DOHH2 (cell line): ENCODE results near the gene ASPSCR1.

Source experiments
- H3F3A ChIP-seq: fragments of 200-600 bp; sonication (generic), shearing (Covaris generic); 2 replicates; pipeline ENCODE4 v1.6.0; 2016; ENCODE audit warnings: antibody characterized with exemption, mild to moderate bottlenecking; ENCODE audit not compliant: control insufficient read depth, insufficient read depth
- H3K27ac ChIP-seq: fragments of 200-600 bp; sonication (generic); 2 replicates; pipeline ENCODE4 v1.5.1; 2014; ENCODE audit warnings: low read depth, mild to moderate bottlenecking, low read length, moderate library complexity
- H3K27me3 ChIP-seq: fragments of 200-600 bp; sonication (generic); 2 replicates; pipeline ENCODE4 v1.6.1; 2014; ENCODE audit warnings: mild to moderate bottlenecking, low read length, mixed read lengths; ENCODE audit not compliant: control insufficient read depth
- H3K36me3 ChIP-seq: fragments of 200-600 bp; sonication (generic); 2 replicates; pipeline ENCODE4 v1.6.1; 2014; ENCODE audit warnings: mild to moderate bottlenecking, low read length, moderate library complexity, mixed read lengths; ENCODE audit not compliant: control insufficient read depth
- H3K4me1 ChIP-seq: fragments of 200-600 bp; sonication (generic); 2 replicates; pipeline ENCODE4 v1.6.1; 2014; ENCODE audit warnings: mild to moderate bottlenecking, low read length, mixed read lengths; ENCODE audit not compliant: control insufficient read depth
- H3K4me2 ChIP-seq: fragments of 200-600 bp; sonication (generic); 2 replicates; pipeline ENCODE4 v1.6.0; 2014; ENCODE audit warnings: mild to moderate bottlenecking, low read length, moderate library complexity
- H3K4me3 ChIP-seq: fragments of 200-600 bp; sonication (generic); 2 replicates; pipeline ENCODE4 v1.5.1; 2014; ENCODE audit warnings: mild to moderate bottlenecking, low read length, mixed read lengths
- H3K79me2 ChIP-seq: fragments of 200-600 bp; sonication (generic); 2 replicates; pipeline ENCODE4 v1.6.1; 2014; ENCODE audit warnings: mild to moderate bottlenecking, low read length, mixed read lengths; ENCODE audit not compliant: control insufficient read depth
- H3K9me2 ChIP-seq: fragments of 200-600 bp; sonication (generic); replicated peaks from 2 replicates; pipeline ENCODE4 v1.6.1; 2014; ENCODE audit warnings: mild to moderate bottlenecking, low read length, mixed read lengths; ENCODE audit not compliant: control insufficient read depth
- H3K9me3 ChIP-seq: fragments of 200-600 bp; sonication (generic); 2 replicates; pipeline ENCODE4 v1.6.1; 2014; ENCODE audit warnings: antibody characterized with exemption, low read length, mixed read lengths; ENCODE audit not compliant: control insufficient read depth, insufficient read depth
- H4K20me1 ChIP-seq: fragments of 200-600 bp; sonication (generic); 2 replicates; pipeline ENCODE4 v1.6.0; 2014; ENCODE audit warnings: low read depth, mild to moderate bottlenecking, antibody characterized with exemption, low read length, moderate library complexity; ENCODE audit not compliant: control insufficient read depth, insufficient read depth
- CTCF ChIP-seq: fragments of 200-600 bp; sonication (generic); IDR thresholded peaks from one replicate; pipeline ENCODE4 v1.5.1; 2014; ENCODE audit warnings: antibody characterized with exemption, mild to moderate bottlenecking, low read depth, low read length; ENCODE audit not compliant: poor library complexity, severe bottlenecking
- EZH2phosphoT487 ChIP-seq: fragments of 200-600 bp; sonication (generic); IDR thresholded peaks from 2 replicates; pipeline ENCODE4 v1.6.1; 2017; ENCODE audit warnings: borderline replicate concordance, mild to moderate bottlenecking, antibody characterized with exemption, low read length, moderate library complexity, mixed read lengths

ASPSCR1 gene

GRCh38 chr17:82049106-82049505 lies 71.7 kb downstream of the ASPSCR1 start:
- Histone ChIP-seq H3K27ac (no peak overlapping the region), H3K79me2 (peaks cover 19% of the 10 kb centered on the region), H3K4me2 (no peak overlapping the region), H3K9me3 (no peaks in the 10 kb centered on the region), H3K4me3 (no peak overlapping the region), H3K27me3 (no peaks in the 10 kb centered on the region), H3F3A (no peaks in the 10 kb centered on the region), H3K9me2 (no peaks in the 10 kb centered on the region), H4K20me1 (peaks cover 3% of the 10 kb centered on the region; the same call in 1 of the 2 replicates), H3K36me3 (peaks cover 4% of the 10 kb centered on the region; the same call in 1 of the 2 replicates), H3K4me1 (peaks cover 17% of the 10 kb centered on the region)
- TF ChIP-seq CTCF, result no peak
- no peak for TF ChIP-seq EZH2phosphoT487

- no peak overlapping the region for H3K4me2 ChIP-seq
- H3K4me3 ChIP-seq, result no peak overlapping the region
- no peaks in the 10 kb centered on the region for H3K27me3 ChIP-seq
- no peaks in the 10 kb centered on the region for H3K9me2 ChIP-seq
- peaks cover 3% of the 10 kb centered on the region; the same call in 1 of the 2 replicates for H4K20me1 ChIP-seq
- no peaks in the 10 kb centered on the region for H3F3A ChIP-seq
- peaks cover 17% of the 10 kb centered on the region for H3K4me1 ChIP-seq
- peaks cover 19% of the 10 kb centered on the region for H3K79me2 ChIP-seq
- no peaks in the 10 kb centered on the region for H3K9me3 ChIP-seq
- peaks cover 5% of the 10 kb centered on the region; the same call in 1 of the 2 replicates for H3K36me3 ChIP-seq
- H3K27ac ChIP-seq, result no peak overlapping the region
- TF ChIP-seq CTCF, result no peak
- TF ChIP-seq EZH2phosphoT487, result no peak
These were observed 72.1 kb downstream of the ASPSCR1 start for GRCh38 chr17:82049521-82049971.

- H3K79me2 ChIP-seq, result peaks cover 19% of the 10 kb centered on the region
- no peaks in the 10 kb centered on the region for H3K9me3 ChIP-seq
- H3K4me3 ChIP-seq, result peak overlapping the region; percentile 79
- H3K36me3 ChIP-seq, result peaks cover 12% of the 10 kb centered on the region; the same call in 1 of the 2 replicates
- no peaks in the 10 kb centered on the region for H3K27me3 ChIP-seq
- peaks cover 17% of the 10 kb centered on the region for H3K4me1 ChIP-seq
- no peaks in the 10 kb centered on the region for H3K9me2 ChIP-seq
- H3F3A ChIP-seq, result no peaks in the 10 kb centered on the region
- H4K20me1 ChIP-seq, result peaks cover 3% of the 10 kb centered on the region; the same call in 1 of the 2 replicates
- H3K27ac ChIP-seq, result no peak overlapping the region
- no peak for TF ChIP-seq EZH2phosphoT487
- no peak for TF ChIP-seq CTCF
- H3K4me2 ChIP-seq, result peak overlapping the region; percentile 86
These were observed 72.8 kb downstream of the ASPSCR1 start for GRCh38 chr17:82050152-82050760.
